Left ventricle myocardium inferior (tissue), 1 donor: ENCODE results near the gene GANAB. TPM values are rescaled to one million over a fixed set of nuclear protein-coding genes. Genes with fewer than 3 reads are reported as not detected.
A peak's percentile ranks its signal among the peaks of the same experiment; 100 is the strongest.
"Not testable (repeated sequence)": the region's sequence is repeated elsewhere in the genome, so short reads cannot be mapped to it uniquely, and the experiment has no call there.

Experiments used
- DNase-seq: peaks from one replicate; pipeline ENCODE4 v3.0.0-alpha.2; 2020
- H3K27ac ChIP-seq: fragments of 200-600 bp; replicated peaks from 2 replicates; pipeline ENCODE4 v1.8.0; 2021
- H3K27me3 ChIP-seq: fragments of 200-600 bp; 2 replicates; pipeline ENCODE4 v1.8.0; 2021; ENCODE audit warnings: low read depth
- H3K36me3 ChIP-seq: fragments of 200-600 bp; 2 replicates; pipeline ENCODE4 v1.8.0; 2021
- H3K4me1 ChIP-seq: fragments of 200-600 bp; 2 replicates; pipeline ENCODE4 v1.8.0; 2021
- H3K4me3 ChIP-seq: fragments of 200-600 bp; 2 replicates; pipeline ENCODE4 v1.8.0; 2021; ENCODE audit warnings: mild to moderate bottlenecking, moderate library complexity
- H3K9me3 ChIP-seq: fragments of 200-600 bp; replicated peaks from 2 replicates; pipeline ENCODE4 v1.8.0; 2021
- CTCF ChIP-seq: fragments of 200-600 bp; IDR thresholded peaks from 2 replicates; pipeline ENCODE4 v1.8.0; 2021; ENCODE audit warnings: antibody characterized with exemption, mild to moderate bottlenecking, borderline replicate concordance
- intact Hi-C: fragments of 100-400 bp; cut with micrococcal nuclease; formaldehyde crosslinking; loops from one replicate; pipeline ENCODE4 v1.11.0; 2022
- total RNA-seq: library from RNA; stranded (reverse); fragmentation: NEBNext Ultra II Directional; extraction: Animal tissue kit (Norgen Biotek cat#: 25700); gene quantifications from one replicate; pipeline ENCODE4 v1.2.1, GENCODE V29; 2021
- donor health status: DM: no; HTN: yes; CAD: no; lungs with severe emphysema.

The GANAB gene
- total RNA-seq, 1 donor from 2014 or later, result 90.2 TPM

- DNase-seq, result peak; percentile 94
- intact Hi-C loops, result no loop called here
- TF ChIP-seq CTCF, result no peak
- Histone ChIP-seq H3K27ac (peak within 1 kb of the TSS; percentile 95), H3K9me3 (no peaks in the 10 kb centered on the region), H3K4me3 (peak within 1 kb of the TSS; percentile 93), H3K4me1 (peaks cover 58% of the 10 kb centered on the region), H3K27me3 (no peaks in the 10 kb centered on the region), H3K36me3 (peaks cover 21% of the 10 kb centered on the region)
Measured at GRCh38 chr11:62665075-62665598, 18.7 kb upstream of the GANAB start, which contains the start of the genes C11orf98 and CSKMT. Gene C11orf98, minus strand, starts transcription at chr11:62665210. Its CDS starts 41 bp downstream, at chr11:62665169. Gene CSKMT, plus strand, starts transcription at chr11:62665312. Its CDS starts 568 bp downstream, at chr11:62665880.

- intact Hi-C loops, result no loop called here
- no peak for TF ChIP-seq CTCF
- H3K36me3 ChIP-seq, result peaks cover 21% of the 10 kb centered on the region
- no peaks in the 10 kb centered on the region for H3K9me3 ChIP-seq
- DNase-seq, result peak; percentile 20
- H3K4me1 ChIP-seq, result peaks cover 52% of the 10 kb centered on the region
- H3K4me3 ChIP-seq, result peak overlapping the region; percentile 93
- no peaks in the 10 kb centered on the region for H3K27me3 ChIP-seq
- peak overlapping the region; percentile 95 for H3K27ac ChIP-seq
Measured at GRCh38 chr11:62664405-62665074, 18.1 kb upstream of the GANAB start.

DNA sequence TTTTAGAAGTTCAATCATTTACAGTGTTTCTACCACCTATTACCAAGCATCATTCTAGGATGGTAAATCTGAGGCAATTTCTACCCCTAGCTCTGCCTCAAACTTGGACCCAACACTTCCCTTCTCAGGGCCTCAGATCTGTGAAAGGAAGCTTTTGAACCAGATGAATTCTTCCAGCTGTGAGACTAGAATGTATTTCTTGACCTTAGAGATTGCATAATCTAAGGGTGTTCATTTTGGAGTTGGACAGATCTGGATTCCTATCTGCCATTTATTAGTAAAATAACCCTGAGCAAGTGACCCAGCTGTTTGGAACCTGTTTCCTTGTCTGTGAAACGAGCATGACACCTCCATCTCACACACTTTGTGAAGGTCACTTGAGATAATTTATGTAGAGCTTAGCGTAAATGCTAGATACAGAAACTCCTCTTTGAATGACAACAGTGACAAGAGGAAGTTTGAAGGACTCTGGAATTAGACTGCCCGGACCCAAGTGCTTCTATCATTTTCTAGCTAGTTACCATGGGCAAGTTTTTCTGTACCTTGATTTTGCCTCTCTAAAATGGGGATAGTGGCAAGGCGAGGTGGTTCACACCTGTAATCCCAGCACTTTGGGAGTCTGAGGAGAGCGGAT lies 10.5 kb upstream of the GANAB start:
- peaks cover 12% of the 10 kb centered on the region for H3K4me1 ChIP-seq
- TF ChIP-seq CTCF, result no peak
- no peak for DNase-seq
- no peak overlapping the region for H3K27ac ChIP-seq
- peaks cover 1% of the 10 kb centered on the region for H3K36me3 ChIP-seq
- H3K9me3 ChIP-seq, result no peaks in the 10 kb centered on the region
- H3K27me3 ChIP-seq, result no peaks in the 10 kb centered on the region
- no peak overlapping the region for H3K4me3 ChIP-seq
- intact Hi-C loops, result no loop called here

DNA sequence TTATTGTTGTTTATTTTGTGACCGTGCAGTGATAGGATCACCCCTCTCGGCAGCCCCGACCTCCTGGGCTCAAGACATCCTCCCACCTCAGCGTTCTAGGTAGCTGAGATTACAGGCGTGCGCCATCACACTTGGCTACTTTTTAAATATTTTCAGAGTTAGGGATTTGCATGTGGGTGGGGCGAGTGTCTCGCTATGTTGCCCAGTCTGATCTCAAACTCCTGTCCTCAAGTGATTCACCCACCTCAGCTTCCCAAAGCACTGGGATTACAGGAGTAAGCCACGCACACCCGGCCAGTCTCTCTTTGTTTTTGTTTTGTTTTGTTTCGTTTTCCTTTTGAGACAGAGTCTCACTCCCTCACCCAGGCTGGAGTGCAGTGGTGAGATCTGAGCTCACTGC lies 7.9 kb upstream of the GANAB start:
- no peak for DNase-seq
- no peak for TF ChIP-seq CTCF
- Histone ChIP-seq H3K27ac (no peak overlapping the region), H3K27me3 (no peaks in the 10 kb centered on the region), H3K9me3 (no peaks in the 10 kb centered on the region), H3K4me1 (peaks cover 21% of the 10 kb centered on the region), H3K36me3 (peaks cover 6% of the 10 kb centered on the region), H3K4me3 (no peak overlapping the region)
- intact Hi-C loops, result no loop called here

- Histone ChIP-seq H3K4me1 (peaks cover 24% of the 10 kb centered on the region), H3K9me3 (no peaks in the 10 kb centered on the region), H3K36me3 (peaks cover 25% of the 10 kb centered on the region), H3K27me3 (no peaks in the 10 kb centered on the region), H3K27ac (peak overlapping the region; percentile 92), H3K4me3 (peak overlapping the region; percentile 86)
- TF ChIP-seq CTCF, result no peak
- DNase-seq, result no peak
- intact Hi-C loops, result no loop called here
Measured at GRCh38 chr11:62652161-62653006, 6.0 kb upstream of the GANAB start.

GRCh38 chr11:62650283-62650682 lies 3.9 kb upstream of the GANAB start:
- peaks cover 27% of the 10 kb centered on the region for H3K36me3 ChIP-seq
- H3K4me3 ChIP-seq, H3K27me3 ChIP-seq, DNase-seq, H3K27ac ChIP-seq, H3K9me3 ChIP-seq, intact Hi-C loops: not testable (repeated sequence)
- peaks cover 43% of the 10 kb centered on the region for H3K4me1 ChIP-seq
